HG02678 (cell line): ENCODE measurements around the gene RPUSD4.

Source experiments
- ATAC-seq: cut with Tn5 transposase; IDR thresholded peaks from one replicate; pipeline ENCODE4 v1.9.1; 2021; ENCODE audit warnings: mild to moderate bottlenecking, moderate library complexity; ENCODE audit not compliant: unreplicated experiment

Gene RPUSD4

DNA sequence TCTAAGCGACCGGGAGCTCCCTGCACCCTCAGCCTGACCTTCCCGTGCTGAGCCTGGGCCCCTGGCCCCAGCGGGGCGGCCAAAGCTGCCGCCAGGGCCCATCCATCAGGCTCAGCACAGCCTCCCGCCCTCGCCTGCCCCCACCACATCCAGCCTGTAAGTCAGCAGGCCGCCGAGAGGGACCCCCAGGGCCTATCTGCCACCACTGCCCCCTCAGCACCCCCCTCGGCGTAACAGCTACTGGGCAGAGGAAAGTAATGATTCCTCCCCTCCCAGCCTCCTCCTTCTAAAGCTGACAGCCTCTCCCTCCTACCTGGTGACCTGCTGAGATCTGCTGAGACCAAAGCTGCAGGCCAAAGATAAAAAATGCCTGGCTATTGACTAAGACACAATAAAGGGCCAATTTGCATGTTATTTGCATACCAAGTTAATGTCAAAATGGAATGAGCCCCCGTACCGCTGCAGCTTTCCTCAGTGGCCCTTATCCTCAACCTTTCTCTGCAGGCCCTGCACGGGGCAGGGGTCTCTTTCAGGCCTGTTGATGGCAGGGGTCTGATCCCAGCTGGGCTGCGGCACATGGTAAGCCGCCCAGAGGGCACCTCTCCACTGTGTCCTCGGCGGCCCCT is 51.6 kb downstream of the RPUSD4 start:
- no peak for ATAC-seq

DNA sequence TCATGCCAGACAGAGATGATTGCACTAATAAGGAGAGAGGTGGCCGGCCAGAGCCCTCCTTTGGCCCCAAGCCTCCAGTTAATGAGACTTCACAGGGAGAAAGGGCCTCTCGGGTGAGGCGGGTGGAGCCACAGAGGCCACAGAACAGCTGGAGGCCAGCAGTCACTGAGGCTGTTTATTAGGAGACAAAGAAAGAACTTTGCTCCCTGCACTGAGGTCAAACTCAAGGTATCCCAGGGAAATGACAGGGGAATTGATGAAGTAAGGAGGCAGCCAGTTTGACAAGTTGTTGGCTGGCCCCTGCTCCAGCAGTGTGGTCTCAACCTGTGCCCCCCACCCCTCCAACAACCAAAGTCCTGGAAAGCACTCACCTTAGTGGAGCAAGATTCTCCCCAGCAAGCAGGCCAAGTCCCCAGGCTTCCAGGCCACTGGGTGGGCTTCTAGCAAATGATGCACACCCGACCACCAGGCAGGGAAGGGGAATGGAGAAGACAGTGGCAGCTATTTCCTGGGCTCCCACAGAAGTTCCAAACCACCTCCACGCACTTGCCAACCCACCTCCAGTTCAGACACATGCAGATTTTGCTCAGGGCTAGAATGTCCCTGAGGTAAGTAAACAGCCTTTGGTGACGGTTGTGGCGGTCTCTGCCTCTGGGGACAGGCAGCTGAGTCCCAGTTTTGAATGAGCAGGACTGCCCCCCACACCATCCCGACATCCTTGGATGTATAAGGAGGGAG is 53.2 kb downstream of the RPUSD4 start:
- ATAC-seq: no peak

DNA sequence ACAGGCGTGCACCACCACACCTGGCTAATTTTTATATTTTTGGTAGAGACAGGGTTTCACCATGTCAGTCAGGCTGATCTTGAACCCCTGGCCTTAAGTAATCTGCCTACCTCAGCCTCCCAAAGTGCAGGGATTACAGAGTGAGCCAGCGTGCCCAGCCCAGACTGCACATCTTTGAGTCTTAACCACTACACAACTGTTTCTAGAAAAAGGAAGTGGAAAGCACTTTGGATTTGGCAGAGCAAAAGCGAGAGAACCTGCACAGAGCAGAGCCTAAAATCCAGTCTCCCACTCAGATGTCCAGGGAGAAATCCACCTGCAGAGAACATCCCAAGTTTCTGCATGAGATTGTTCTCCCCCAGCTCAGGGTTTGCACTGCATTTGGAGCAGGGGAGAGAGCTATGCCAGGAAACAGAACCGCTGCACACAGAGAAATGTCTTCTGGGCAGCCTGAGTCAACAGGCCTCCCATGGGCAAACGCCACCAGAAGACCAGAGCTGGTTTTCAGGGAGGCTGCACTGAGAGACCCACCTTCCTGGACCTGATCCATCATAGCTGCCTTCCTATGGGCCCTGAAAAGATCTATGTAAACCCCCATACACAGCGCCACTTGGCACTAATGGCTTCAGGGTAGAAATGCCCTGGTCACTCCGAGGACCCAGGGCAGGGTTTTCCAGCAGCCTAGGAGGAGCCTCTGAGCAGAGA is 54.0 kb downstream of the RPUSD4 start:
- no peak for ATAC-seq

DNA sequence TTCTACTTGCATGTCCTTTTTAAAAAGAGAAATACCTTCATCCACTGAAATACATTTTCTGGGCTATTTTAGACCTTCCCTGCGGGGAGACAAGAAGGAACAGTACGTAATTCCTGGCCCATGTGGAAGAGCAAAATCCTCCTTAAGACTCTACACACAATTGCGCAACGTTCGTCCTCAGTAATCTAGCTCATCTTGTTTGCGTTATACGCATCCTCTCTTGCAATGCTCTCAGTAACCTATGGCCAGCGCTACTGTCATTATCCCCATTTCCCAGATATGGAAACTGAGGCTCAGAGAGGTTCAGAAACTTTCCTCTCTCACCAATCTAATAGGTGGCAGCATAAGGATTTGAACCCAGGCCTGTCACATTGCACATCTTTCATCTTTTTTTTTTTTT is 54.6 kb downstream of the RPUSD4 start:
- ATAC-seq: no peak

DNA sequence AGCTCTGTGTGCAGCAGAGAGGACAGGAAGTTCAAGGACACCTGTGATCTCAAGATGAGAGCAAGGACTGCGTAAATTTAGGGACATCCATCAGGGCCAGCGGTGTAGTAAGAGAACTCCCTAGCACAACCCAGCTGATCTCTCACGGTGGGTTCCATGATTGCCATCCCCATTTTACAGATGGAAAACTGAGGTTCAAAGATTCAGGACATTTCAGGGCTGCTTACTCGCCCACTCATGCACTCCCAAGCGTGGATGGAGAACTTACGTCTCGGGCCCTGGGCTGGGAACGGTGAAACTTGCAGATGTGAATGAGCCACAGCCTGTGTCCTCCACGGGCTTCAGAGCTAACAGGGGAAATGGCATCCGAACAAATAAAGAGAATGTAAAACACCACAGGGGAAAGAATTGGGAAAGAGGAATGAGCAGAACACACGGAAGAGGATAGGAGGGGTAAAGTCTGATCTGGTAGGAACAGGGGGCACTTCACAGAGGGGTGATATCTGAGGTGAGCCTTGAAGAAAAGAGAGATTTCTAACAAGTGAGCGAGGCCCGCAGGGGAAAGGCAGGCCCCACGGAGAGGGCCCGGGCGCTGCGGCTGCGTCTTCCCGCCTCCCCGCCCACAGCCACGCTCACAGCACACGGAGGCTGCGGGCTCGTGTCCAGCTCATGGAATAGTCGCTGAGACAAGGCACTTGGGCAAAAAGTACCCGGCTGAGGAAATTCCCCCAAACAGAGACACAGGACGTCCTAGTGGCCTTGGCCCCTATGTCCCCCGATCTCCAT is 55.9 kb downstream of the RPUSD4 start:
- no peak for ATAC-seq

DNA sequence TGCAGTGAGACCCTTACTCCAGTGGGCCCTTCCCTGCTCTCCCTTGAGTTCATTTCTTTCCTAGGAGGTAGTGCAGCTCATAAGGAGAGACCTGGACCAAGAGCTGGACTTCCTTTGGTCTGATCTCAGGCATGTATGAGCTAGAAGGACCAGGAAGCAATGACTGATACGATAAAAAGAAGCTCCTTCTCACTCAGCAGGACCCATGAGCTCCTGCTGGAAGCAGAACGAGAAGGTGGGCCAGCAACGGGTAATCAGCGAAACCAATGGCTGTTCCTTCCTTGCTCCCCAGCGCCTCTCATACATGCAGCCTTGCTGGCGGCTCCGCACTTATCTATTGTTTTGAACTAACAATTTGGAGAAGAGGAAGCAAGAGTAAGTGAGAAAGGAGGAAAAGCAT is 56.8 kb downstream of the RPUSD4 start:
- no peak for ATAC-seq

DNA sequence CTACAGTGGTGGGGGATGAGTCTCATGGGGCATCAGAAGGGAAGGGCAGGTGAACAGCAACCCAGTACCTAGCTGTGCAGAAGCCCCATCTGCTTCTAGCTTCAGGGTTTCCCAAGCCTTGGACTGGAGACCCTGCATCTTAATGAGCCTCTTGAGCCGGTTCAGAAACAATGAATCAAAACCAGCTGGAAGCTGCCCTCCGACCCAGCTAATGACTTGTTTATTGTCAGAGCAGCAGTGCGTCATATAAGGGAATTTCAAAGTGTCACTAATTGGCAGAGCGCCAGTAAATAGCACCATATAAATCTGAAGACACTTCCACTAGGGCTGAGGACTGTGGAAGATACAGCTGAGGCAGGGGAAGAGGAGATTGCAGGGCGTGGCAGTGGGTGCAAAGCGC is 57.5 kb downstream of the RPUSD4 start:
- ATAC-seq: no peak

DNA sequence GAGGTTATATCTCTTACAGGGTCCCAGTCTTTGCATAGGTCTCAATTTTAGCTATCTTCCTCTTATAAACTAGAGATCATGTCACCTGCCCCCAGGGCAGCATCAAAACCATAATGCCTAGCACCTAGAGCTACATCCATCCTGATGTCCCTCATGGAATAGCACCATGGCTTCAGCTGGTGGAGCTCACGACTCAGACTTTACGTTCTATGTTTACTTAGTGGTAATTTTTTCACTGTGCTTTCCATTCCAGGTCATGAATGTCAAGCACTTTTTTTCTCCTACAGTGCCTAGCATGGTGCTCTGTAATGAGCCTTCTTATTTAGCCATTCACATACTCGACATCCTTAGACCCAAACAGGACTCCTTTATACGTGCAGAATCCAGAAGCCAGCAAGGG is 58.4 kb downstream of the RPUSD4 start:
- ATAC-seq: no peak

DNA sequence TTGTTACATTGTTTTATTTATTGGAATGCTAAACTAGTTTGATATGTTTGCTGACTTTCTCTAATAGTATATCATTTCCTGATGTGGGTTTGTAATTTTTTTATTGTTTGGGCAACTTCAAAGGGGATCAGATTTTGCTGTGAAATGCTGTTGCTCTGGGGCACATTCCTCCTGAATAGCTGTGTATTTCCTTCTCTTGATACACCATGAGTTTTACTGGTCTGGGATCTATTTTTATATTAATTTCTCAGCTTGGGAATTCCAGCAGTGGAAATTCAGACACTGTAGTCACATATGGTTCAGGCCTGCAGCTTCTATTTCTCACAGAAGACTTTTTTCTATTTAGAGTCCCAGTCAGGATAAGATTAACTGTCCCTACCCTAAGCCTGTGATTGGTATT is 58.9 kb downstream of the RPUSD4 start:
- no peak for ATAC-seq

DNA sequence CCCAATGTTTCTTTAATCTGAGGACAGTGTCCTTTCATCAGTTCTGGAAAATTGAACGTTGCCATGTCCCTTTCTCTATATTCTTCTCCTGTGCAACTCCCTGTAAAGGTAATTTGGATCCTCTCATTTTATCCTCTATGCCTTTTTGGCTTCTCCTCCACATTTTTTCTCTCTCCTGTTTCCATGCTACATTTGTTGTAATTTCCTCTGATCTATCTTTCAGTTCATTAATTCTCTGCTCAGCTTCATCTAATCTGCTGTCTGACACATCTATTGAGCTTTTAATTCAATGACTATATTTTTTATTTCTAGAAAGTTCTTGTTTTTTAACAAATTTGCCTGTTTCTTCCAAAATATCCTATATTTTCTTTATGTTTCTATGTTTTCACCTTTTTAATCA is 59.3 kb downstream of the RPUSD4 start:
- no peak for ATAC-seq
